ENCODE measurements around the gene CHSY1. TPM values are rescaled to one million over a fixed set of nuclear protein-coding genes. Genes with fewer than 3 reads are reported as not detected.

The CHSY1 gene
- total and polyA plus RNA-seq, 10 of the 15 experiments (the other 5 are each of a cell fraction or from before 2014, with no cell fraction given): 1.4 to 31.2 (median 10.5) TPM

DNA sequence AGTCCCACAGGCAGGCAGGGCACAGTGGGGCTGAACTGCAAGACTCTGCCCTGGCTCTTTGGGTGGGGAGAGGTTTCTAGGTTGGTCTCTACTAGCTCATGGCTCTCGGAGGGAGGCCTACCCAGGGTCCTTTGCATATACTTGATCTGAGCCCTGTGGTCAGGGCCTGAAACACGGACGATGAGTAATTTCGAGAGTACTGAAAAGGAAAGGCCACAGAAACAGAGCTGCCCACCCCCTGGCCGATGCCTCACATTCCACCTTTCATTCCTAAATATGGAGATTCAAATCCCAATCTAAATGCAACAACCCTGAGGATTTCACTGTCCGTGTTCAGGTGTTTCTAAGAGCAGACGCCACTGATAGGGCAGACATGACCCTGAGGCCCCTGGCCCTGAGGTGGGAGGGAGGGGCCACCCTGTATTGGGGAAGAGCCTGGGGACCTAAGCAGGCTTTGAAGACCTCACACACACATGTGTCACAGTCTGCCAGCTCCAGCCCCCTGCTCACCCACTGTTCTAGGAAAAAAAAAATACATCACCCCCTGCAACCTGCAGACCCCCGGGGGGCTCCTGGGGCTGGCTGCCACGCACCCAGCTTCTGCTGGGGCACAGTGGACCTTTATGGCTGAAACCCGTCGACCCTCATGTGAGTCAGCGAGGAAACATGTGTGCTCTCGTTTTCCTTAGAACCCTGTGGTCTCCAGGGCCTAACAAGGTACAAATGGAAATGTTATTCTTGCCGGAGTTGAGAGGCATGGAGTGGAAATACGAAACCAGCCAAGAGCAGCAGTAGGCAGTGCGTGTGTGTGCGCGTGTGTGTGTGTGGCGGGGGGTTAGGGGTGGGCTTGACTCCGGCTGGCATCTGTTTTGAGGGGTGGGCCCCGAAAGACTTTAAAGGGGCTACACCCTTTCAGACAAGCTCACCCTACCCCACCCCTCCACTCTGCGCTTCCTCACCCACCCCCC, 112.7 kb downstream of the CHSY1 start (continued):
- TF ChIP-seq ZNF274 (IDR thresholded peaks at IDR 0.05; ENCODE audit: insufficient read depth, insufficient read length) (no peak), NR2F1 (conservative IDR thresholded peaks at IDR 0.05) (peak; percentile 58), CBX5 (IDR thresholded peaks at IDR 0.05; ENCODE audit: low read depth) (no peak), SRF (IDR thresholded peaks at IDR 0.05; ENCODE audit: low read depth in 2 of 2, low read length in 2 of 2) (no peak), HDGF (IDR thresholded peaks at IDR 0.05) (no peak), MTA2 (IDR thresholded peaks at IDR 0.05; ENCODE audit: low read depth) (0 out of 2 replicates have a peak, but pooled peaks have one; percentile 27), KDM1A (IDR thresholded peaks at IDR 0.05; ENCODE audit: borderline replicate concordance) (no peak), IKZF1 (conservative IDR thresholded peaks at IDR 0.05) (peak; percentile 88), GABPA (IDR thresholded peaks at IDR 0.05; ENCODE audit: low read depth) (no peak), EGR1 (IDR thresholded peaks at IDR 0.05; ENCODE audit: borderline replicate concordance in 1 of 2, low read depth in 2 of 2, low read length in 2 of 2) (no peak; a peak in 1 of 3 replicates), DPF2 (IDR thresholded peaks at IDR 0.05) (peak; percentile 88), BHLHE40 (IDR thresholded peaks at IDR 0.05; ENCODE audit: borderline replicate concordance in 1 of 2, low read depth in 2 of 2, low read length in 1 of 2) (peak; percentile 23 to 68; a peak in 2 of 4 replicates), ZNF24 (IDR thresholded peaks at IDR 0.05) (no peak), SUZ12 (IDR thresholded peaks at IDR 0.05; ENCODE audit: unreplicated experiment) (no peak), NFYB (IDR thresholded peaks at IDR 0.05; ENCODE audit: insufficient read depth, low read depth, low read length) (no peak), RUNX3 (IDR thresholded peaks at IDR 0.05; ENCODE audit: low read length) (peak; percentile 93)
- TF ChIP-seq, protein P1, sequence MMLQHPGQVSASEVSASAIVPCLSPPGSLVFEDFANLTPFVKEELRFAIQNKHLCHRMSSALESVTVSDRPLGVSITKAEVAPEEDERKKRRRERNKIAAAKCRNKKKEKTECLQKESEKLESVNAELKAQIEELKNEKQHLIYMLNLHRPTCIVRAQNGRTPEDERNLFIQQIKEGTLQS (IDR thresholded peaks at IDR 0.05; ENCODE audit: borderline replicate concordance, extremely low read depth, low read depth, low read length): no peak
- TF ChIP-seq, protein P2, sequence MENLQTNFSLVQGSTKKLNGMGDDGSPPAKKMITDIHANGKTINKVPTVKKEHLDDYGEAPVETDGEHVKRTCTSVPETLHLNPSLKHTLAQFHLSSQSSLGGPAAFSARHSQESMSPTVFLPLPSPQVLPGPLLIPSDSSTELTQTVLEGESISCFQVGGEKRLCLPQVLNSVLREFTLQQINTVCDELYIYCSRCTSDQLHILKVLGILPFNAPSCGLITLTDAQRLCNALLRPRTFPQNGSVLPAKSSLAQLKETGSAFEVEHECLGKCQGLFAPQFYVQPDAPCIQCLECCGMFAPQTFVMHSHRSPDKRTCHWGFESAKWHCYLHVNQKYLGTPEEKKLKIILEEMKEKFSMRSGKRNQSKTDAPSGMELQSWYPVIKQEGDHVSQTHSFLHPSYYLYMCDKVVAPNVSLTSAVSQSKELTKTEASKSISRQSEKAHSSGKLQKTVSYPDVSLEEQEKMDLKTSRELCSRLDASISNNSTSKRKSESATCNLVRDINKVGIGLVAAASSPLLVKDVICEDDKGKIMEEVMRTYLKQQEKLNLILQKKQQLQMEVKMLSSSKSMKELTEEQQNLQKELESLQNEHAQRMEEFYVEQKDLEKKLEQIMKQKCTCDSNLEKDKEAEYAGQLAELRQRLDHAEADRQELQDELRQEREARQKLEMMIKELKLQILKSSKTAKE (IDR thresholded peaks at IDR 0.05; ENCODE audit: low read depth, poor library complexity, severe bottlenecking): peak; percentile 47
- TF ChIP-seq, protein P3, sequence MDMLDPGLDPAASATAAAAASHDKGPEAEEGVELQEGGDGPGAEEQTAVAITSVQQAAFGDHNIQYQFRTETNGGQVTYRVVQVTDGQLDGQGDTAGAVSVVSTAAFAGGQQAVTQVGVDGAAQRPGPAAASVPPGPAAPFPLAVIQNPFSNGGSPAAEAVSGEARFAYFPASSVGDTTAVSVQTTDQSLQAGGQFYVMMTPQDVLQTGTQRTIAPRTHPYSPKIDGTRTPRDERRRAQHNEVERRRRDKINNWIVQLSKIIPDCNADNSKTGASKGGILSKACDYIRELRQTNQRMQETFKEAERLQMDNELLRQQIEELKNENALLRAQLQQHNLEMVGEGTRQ (IDR thresholded peaks at IDR 0.05; ENCODE audit: borderline replicate concordance, low read depth, low read length): no peak
- TF ChIP-seq, protein P4, sequence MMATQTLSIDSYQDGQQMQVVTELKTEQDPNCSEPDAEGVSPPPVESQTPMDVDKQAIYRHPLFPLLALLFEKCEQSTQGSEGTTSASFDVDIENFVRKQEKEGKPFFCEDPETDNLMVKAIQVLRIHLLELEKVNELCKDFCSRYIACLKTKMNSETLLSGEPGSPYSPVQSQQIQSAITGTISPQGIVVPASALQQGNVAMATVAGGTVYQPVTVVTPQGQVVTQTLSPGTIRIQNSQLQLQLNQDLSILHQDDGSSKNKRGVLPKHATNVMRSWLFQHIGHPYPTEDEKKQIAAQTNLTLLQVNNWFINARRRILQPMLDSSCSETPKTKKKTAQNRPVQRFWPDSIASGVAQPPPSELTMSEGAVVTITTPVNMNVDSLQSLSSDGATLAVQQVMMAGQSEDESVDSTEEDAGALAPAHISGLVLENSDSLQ (IDR thresholded peaks at IDR 0.05): no peak

All from GM12878 (cell line).